GM10266 (cell line): ENCODE results near the gene MYH10.

Source experiments
- DNase-seq: peaks from one replicate; pipeline ENCODE4 v3.0.0; 2012; ENCODE audit errors: extremely low spot score
- CTCF ChIP-seq: IDR thresholded peaks from 2 replicates; pipeline ENCODE4 v1.5.1; 2012; ENCODE audit warnings: mild to moderate bottlenecking, low read depth; ENCODE audit not compliant: control insufficient read depth, insufficient read depth; ENCODE audit errors: missing control alignments

MYH10 gene

GRCh38 chr17:8444494-8444893 is 186.0 kb downstream of the MYH10 start:
- DNase-seq, result no peak
- no peak for TF ChIP-seq CTCF

GRCh38 chr17:8443756-8444155 is 186.8 kb downstream of the MYH10 start:
- TF ChIP-seq CTCF, result no peak
- DNase-seq, result no peak

GRCh38 chr17:8442310-8442709 is 188.2 kb downstream of the MYH10 start:
- no peak for TF ChIP-seq CTCF
- no peak for DNase-seq

- no peak for TF ChIP-seq CTCF
- no peak for DNase-seq
These were observed 188.8 kb downstream of the MYH10 start for GRCh38 chr17:8441690-8442089.

- DNase-seq, result no peak
- TF ChIP-seq CTCF, result no peak
These were observed 190.8 kb downstream of the MYH10 start for GRCh38 chr17:8439681-8440080.

GRCh38 chr17:8438441-8438840 is 192.1 kb downstream of the MYH10 start:
- TF ChIP-seq CTCF, result no peak
- no peak for DNase-seq

- no peak for DNase-seq
- TF ChIP-seq CTCF, result no peak
These were observed 193.7 kb downstream of the MYH10 start for GRCh38 chr17:8436844-8437171.
